ENCODE data around the gene CEP41. TPM values are rescaled to one million over a fixed set of nuclear protein-coding genes. Genes with fewer than 3 reads are reported as not detected.

CEP41 gene
- total and polyA plus RNA-seq, 2 of the 13 experiments (the other 11 are each of a cell fraction or from before 2014, with no cell fraction given): 8.7 to 9.0 TPM

DNA sequence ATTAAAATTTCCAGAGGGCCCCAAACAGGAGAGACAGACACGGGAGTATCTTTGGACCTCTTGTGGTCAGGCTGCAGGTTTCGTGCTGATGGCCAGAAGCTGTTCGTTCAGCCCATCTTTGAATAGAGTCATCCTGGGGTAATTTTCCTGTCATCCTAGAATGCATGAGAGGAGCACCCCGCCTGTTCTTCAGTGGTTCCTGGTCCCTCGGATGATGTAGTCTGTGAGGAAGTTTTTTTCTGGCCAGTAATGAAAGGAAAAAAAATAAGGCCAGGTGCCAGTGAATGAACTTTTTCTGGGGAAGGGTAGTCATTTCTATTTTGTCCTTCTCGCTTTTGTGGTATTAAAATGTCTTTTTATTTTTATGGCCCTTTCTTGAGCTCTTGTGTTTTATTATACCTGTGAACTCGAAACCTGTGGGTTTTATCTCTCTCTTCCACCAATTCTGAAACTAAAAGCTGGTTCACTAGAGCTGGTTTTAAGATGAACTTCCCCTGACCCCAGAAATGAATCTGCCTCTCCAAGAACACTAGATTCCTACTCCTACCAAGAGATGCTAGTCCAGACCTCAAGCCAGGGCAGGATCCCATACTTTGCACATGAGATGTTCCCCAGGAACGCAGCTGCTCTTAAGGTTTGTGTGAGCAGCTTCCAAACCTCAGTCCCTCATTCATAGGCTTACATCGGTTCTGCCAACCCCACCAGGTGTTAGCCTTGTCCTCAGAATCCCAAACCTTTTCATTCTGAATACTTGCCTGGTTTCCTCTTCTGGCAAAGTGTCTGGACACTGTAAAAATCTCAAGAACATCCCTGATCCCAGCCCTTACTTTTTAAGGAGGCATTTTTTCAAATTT, 35.7 kb upstream of the CEP41 start:
- DNase-seq (ENCODE audit: low spot score): no peak
- intact Hi-C loops (cut with micrococcal nuclease; ENCODE audit: unreplicated experiment): no loop called here
- FAIRE-seq: no peak
- Histone ChIP-seq H3K27ac (ENCODE audit: extremely low read length, insufficient read depth, low read length) (no peak overlapping the region), H3K4me2 (ENCODE audit: low read depth, low read length) (no peak overlapping the region), H4K20me1 (ENCODE audit: insufficient read depth, low read length) (no peaks in the 10 kb centered on the region), H3K36me3 (replicated peaks in 1 of 2; ENCODE audit: control insufficient read depth in 1 of 2, insufficient read depth in 2 of 2, low read length in 2 of 2) (no peaks in the 10 kb centered on the region), H2AFZ (ENCODE audit: low read length) (no peak overlapping the region), H3K4me1 (ENCODE audit: insufficient read depth, low read length) (no peaks in the 10 kb centered on the region), H3K27me3 (ENCODE audit: control insufficient read depth in 1 of 2, insufficient read depth in 2 of 2, low read length in 2 of 2) (peaks cover 0 to 15% of the 10 kb centered on the region in 2 experiments; a peak in 1 of 5 replicates), H3K4me3 (replicated peaks in 1 of 3; ENCODE audit: insufficient read depth in 1 of 3, low read depth in 2 of 3, low read length in 3 of 3) (no peak overlapping the region), H3K9me3 (ENCODE audit: low read length) (peaks cover 4% of the 10 kb centered on the region; the same call in 1 of the 2 replicates), H3K9ac (ENCODE audit: insufficient read depth, low read depth, low read length) (no peak overlapping the region), H3K79me2 (ENCODE audit: insufficient read depth, low read length) (no peaks in the 10 kb centered on the region)
- no peak for ATAC-seq
- WGBS (ENCODE audit: low lambda C conversion rate): 5% methylated on average over 9 of the region's 9 CpGs
- no TSS peak for BruUV-seq (replicated peaks)
- ChIA-PET POLR2A (no interaction called here), CTCF (ENCODE audit: low intra/inter-chr PET ratio, low total read pairs) (no interaction called here)
- in situ Hi-C loops (cut with HindIII; ENCODE audit: extremely low pct_ligation_motif_present, low pct_unique_long_range_greater_than_20kb): no loop called here
- no peak for TF ChIP-seq ZKSCAN1 (IDR thresholded peaks at IDR 0.05; ENCODE audit: low read length)
- TF ChIP-seq ZC3H13 (CRISPR knock-in tag; IDR thresholded peaks at IDR 0.05): no peak
- no peak for TF ChIP-seq ZBTB7A (CRISPR knock-in tag; IDR thresholded peaks at IDR 0.05)
- no peak for TF ChIP-seq ZNF678 (CRISPR knock-in tag; IDR thresholded peaks at IDR 0.05)
- TF ChIP-seq ZNF883 (CRISPR knock-in tag; IDR thresholded peaks at IDR 0.05; ENCODE audit: not compliant biosample characterization): no peak
- no peak for TF ChIP-seq NCOA2 (CRISPR knock-in tag; IDR thresholded peaks at IDR 0.05)
- no peak for TF ChIP-seq FOSL2 (CRISPR knock-in tag; IDR thresholded peaks at IDR 0.05)
- TF ChIP-seq, protein P1, sequence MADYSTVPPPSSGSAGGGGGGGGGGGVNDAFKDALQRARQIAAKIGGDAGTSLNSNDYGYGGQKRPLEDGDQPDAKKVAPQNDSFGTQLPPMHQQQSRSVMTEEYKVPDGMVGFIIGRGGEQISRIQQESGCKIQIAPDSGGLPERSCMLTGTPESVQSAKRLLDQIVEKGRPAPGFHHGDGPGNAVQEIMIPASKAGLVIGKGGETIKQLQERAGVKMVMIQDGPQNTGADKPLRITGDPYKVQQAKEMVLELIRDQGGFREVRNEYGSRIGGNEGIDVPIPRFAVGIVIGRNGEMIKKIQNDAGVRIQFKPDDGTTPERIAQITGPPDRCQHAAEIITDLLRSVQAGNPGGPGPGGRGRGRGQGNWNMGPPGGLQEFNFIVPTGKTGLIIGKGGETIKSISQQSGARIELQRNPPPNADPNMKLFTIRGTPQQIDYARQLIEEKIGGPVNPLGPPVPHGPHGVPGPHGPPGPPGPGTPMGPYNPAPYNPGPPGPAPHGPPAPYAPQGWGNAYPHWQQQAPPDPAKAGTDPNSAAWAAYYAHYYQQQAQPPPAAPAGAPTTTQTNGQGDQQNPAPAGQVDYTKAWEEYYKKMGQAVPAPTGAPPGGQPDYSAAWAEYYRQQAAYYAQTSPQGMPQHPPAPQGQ (CRISPR knock-in tag; IDR thresholded peaks at IDR 0.05; ENCODE audit: borderline replicate concordance): no peak
- no peak for TF ChIP-seq KAT8 (CRISPR knock-in tag; IDR thresholded peaks at IDR 0.05)
- TF ChIP-seq ZBTB49 (CRISPR knock-in tag; IDR thresholded peaks at IDR 0.05; ENCODE audit: borderline replicate concordance): no peak
- no peak for TF ChIP-seq TRIM24 (CRISPR knock-in tag; IDR thresholded peaks at IDR 0.05)
- TF ChIP-seq ZNF281 (CRISPR knock-in tag; IDR thresholded peaks at IDR 0.05; ENCODE audit: borderline replicate concordance): no peak
- no peak for TF ChIP-seq RFX1 (IDR thresholded peaks at IDR 0.05)
- no peak for TF ChIP-seq ZNF30 (CRISPR knock-in tag; IDR thresholded peaks at IDR 0.05)
- TF ChIP-seq NR2F2 (IDR thresholded peaks at IDR 0.05; ENCODE audit: borderline replicate concordance, low read depth): no peak

All from HepG2 (cell line).